WTC11 (cell line): ENCODE measurements around the gene MKLN1.

Experiments used
- SMAD4 ChIP-seq: sonication (generic); formaldehyde crosslinking; IDR thresholded peaks from 2 replicates; pipeline ENCODE4 v1.8.0; 2022; ENCODE audit warnings: mild to moderate bottlenecking, missing genetic modification reagents
- USF2 ChIP-seq: sonication (generic); formaldehyde crosslinking; IDR thresholded peaks from 2 replicates; pipeline ENCODE4 v1.8.1; 2023; ENCODE audit warnings: mild to moderate bottlenecking, missing genetic modification reagents, moderate library complexity
- TF ChIP-seq, protein P1 (sequence below): fragments of 200-600 bp; IDR thresholded peaks from 2 replicates; pipeline ENCODE4 v1.8.0; 2022; ENCODE audit warnings: antibody characterized with exemption

GRCh38 chr7:131341690-131342089 lies 14.0 kb downstream of the MKLN1 start:
- TF ChIP-seq USF2 (CRISPR knock-in tag) (no peak), SMAD4 (no peak)
- TF ChIP-seq, protein P1, sequence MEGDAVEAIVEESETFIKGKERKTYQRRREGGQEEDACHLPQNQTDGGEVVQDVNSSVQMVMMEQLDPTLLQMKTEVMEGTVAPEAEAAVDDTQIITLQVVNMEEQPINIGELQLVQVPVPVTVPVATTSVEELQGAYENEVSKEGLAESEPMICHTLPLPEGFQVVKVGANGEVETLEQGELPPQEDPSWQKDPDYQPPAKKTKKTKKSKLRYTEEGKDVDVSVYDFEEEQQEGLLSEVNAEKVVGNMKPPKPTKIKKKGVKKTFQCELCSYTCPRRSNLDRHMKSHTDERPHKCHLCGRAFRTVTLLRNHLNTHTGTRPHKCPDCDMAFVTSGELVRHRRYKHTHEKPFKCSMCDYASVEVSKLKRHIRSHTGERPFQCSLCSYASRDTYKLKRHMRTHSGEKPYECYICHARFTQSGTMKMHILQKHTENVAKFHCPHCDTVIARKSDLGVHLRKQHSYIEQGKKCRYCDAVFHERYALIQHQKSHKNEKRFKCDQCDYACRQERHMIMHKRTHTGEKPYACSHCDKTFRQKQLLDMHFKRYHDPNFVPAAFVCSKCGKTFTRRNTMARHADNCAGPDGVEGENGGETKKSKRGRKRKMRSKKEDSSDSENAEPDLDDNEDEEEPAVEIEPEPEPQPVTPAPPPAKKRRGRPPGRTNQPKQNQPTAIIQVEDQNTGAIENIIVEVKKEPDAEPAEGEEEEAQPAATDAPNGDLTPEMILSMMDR: no peak
